MM.1S (cell line): ENCODE measurements around the gene USF2.
A peak's percentile ranks its signal among the peaks of the same experiment; 100 is the strongest.
"Not testable (repeated sequence)": the region's sequence is repeated elsewhere in the genome, so short reads cannot be mapped to it uniquely, and the experiment has no call there.

Experiments used
- DNase-seq: peaks from one replicate; pipeline ENCODE4 v3.0.0-alpha.2; 2015
- H2AFZ ChIP-seq: fragments of 300-600 bp; sonication (generic); 2 replicates; pipeline ENCODE4 v1.6.0; 2016; ENCODE audit warnings: antibody characterized with exemption, low read length
- H3F3A ChIP-seq: fragments of 300-600 bp; sonication (generic); 2 replicates; pipeline ENCODE4 v1.6.1; 2016; ENCODE audit warnings: mild to moderate bottlenecking, antibody characterized with exemption, low read length, moderate library complexity, mixed read lengths; ENCODE audit not compliant: insufficient read depth
- H3K27ac ChIP-seq: fragments of 300-600 bp; sonication (generic); 2 replicates; pipeline ENCODE4 v1.5.1; 2016; ENCODE audit warnings: mild to moderate bottlenecking, low read length
- H3K27me3 ChIP-seq: fragments of 300-600 bp; sonication (generic); replicated peaks from 2 replicates; pipeline ENCODE4 v1.6.0; 2016; ENCODE audit warnings: low read length; ENCODE audit not compliant: insufficient read depth
- H3K36me3 ChIP-seq: fragments of 300-600 bp; sonication (generic); replicated peaks from 2 replicates; pipeline ENCODE4 v1.6.1; 2016; ENCODE audit warnings: mild to moderate bottlenecking, low read length, mixed read lengths; ENCODE audit not compliant: insufficient read depth
- H3K4me1 ChIP-seq: fragments of 300-600 bp; sonication (generic); 2 replicates; pipeline ENCODE4 v1.6.1; 2016; ENCODE audit warnings: low read length, mixed read lengths
- H3K4me2 ChIP-seq: fragments of 300-600 bp; sonication (generic); 2 replicates; pipeline ENCODE4 v1.6.0; 2016; ENCODE audit warnings: low read depth, low read length
- H3K4me3 ChIP-seq: fragments of 300-600 bp; sonication (generic); 2 replicates; pipeline ENCODE4 v1.5.1; 2016; ENCODE audit warnings: low read length, mixed read lengths
- H3K79me2 ChIP-seq: fragments of 300-600 bp; sonication (generic); 2 replicates; pipeline ENCODE4 v1.6.1; 2016; ENCODE audit warnings: mixed run types, low read length, mixed read lengths
- H3K9ac ChIP-seq: fragments of 300-600 bp; sonication (generic); 2 replicates; pipeline ENCODE4 v1.6.1; 2016; ENCODE audit warnings: low read length, mixed read lengths
- H3K9me2 ChIP-seq: fragments of 300-600 bp; sonication (generic); replicated peaks from 2 replicates; pipeline ENCODE4 v1.6.1; 2016; ENCODE audit warnings: mild to moderate bottlenecking, low read length, mixed read lengths; ENCODE audit not compliant: insufficient read depth
- H3K9me3 ChIP-seq: fragments of 300-600 bp; sonication (generic); replicated peaks from 2 replicates; pipeline ENCODE4 v1.6.1; 2016; ENCODE audit warnings: mild to moderate bottlenecking, low read length, mixed read lengths; ENCODE audit not compliant: insufficient read depth
- H4K20me1 ChIP-seq: fragments of 300-600 bp; sonication (generic); 2 replicates; pipeline ENCODE4 v1.6.1; 2016; ENCODE audit warnings: mild to moderate bottlenecking, low read length, moderate library complexity, mixed read lengths; ENCODE audit not compliant: insufficient read depth
- CTCF ChIP-seq: fragments of 300-600 bp; sonication (generic); IDR thresholded peaks from 2 replicates; pipeline ENCODE4 v1.5.1; 2016; ENCODE audit warnings: antibody characterized with exemption, low read length, mixed read lengths
- EZH2 ChIP-seq: fragments of 300-600 bp; sonication (generic); optimal IDR thresholded peaks from 2 replicates; pipeline ENCODE3; 2017; ENCODE audit warnings: low read depth, mild to moderate bottlenecking, antibody characterized with exemption, low read length, mixed read lengths
- EZH2phosphoT487 ChIP-seq: fragments of 300-600 bp; sonication (generic); IDR thresholded peaks from 2 replicates; pipeline ENCODE4 v1.6.1; 2018; ENCODE audit warnings: antibody characterized with exemption, low read length

USF2 gene

GRCh38 chr19:35268536-35269437 lies at the start of gene USF2:
Gene USF2, plus strand, starts transcription at chr19:35268962. Its CDS starts 140 bp downstream, at chr19:35269102.
- Histone ChIP-seq H3K36me3 (0 out of 2 replicates have a peak, but pooled peaks cover 2% of the 10 kb centered on the region), H3K27ac (peak within 1 kb of the TSS; percentile 45; the same call in 1 of the 2 replicates), H3F3A (peaks cover 10% of the 10 kb centered on the region), H3K4me3 (peak within 1 kb of the TSS; percentile 73), H3K4me2 (peak within 1 kb of the TSS; percentile 93), H3K27me3 (no peaks in the 10 kb centered on the region), H3K79me2 (peaks cover 33% of the 10 kb centered on the region), H3K9me3 (no peaks in the 10 kb centered on the region), H4K20me1 (no peaks in the 10 kb centered on the region), H3K9ac (peak within 1 kb of the TSS; percentile 73), H3K9me2 (no peaks in the 10 kb centered on the region), H2AFZ (peak within 1 kb of the TSS; percentile 40), H3K4me1 (no peaks in the 10 kb centered on the region)
- DNase-seq, result peak; percentile 73
- TF ChIP-seq CTCF (no peak), EZH2phosphoT487 (no peak), EZH2 (no peak)

GRCh38 chr19:35219008-35219407 lies 49.8 kb upstream of the USF2 start:
- Histone ChIP-seq H3F3A (peaks cover 12% of the 10 kb centered on the region; the same call in 1 of the 2 replicates), H3K27me3 (no peaks in the 10 kb centered on the region), H3K36me3 (no peaks in the 10 kb centered on the region), H3K27ac (no peak overlapping the region), H3K4me2 (no peak overlapping the region), H3K9ac (no peak overlapping the region), H3K79me2 (no peaks in the 10 kb centered on the region), H2AFZ (no peak overlapping the region), H3K4me1 (peaks cover 20% of the 10 kb centered on the region), H3K9me3 (no peaks in the 10 kb centered on the region), H3K9me2 (no peaks in the 10 kb centered on the region), H3K4me3 (no peak overlapping the region), H4K20me1 (no peaks in the 10 kb centered on the region)
- TF ChIP-seq EZH2 (no peak), EZH2phosphoT487 (no peak)
- no peak for DNase-seq

GRCh38 chr19:35220315-35220921 lies 48.3 kb upstream of the USF2 start:
- Histone ChIP-seq H3K9me2 (no peaks in the 10 kb centered on the region), H3K9ac (no peak overlapping the region), H3K36me3 (no peaks in the 10 kb centered on the region), H3K4me3 (no peak overlapping the region), H4K20me1 (no peaks in the 10 kb centered on the region), H3K27ac (no peak overlapping the region), H3K9me3 (no peaks in the 10 kb centered on the region), H3F3A (peaks cover 9% of the 10 kb centered on the region; the same call in 1 of the 2 replicates), H3K4me2 (no peak overlapping the region), H3K79me2 (no peaks in the 10 kb centered on the region), H3K27me3 (no peaks in the 10 kb centered on the region), H2AFZ (no peak overlapping the region), H3K4me1 (peaks cover 10% of the 10 kb centered on the region)
- no peak for DNase-seq
- TF ChIP-seq EZH2, result no peak
- no peak for TF ChIP-seq CTCF
- TF ChIP-seq EZH2phosphoT487, result no peak

GRCh38 chr19:35220973-35221590 lies 47.7 kb upstream of the USF2 start:
- not testable (repeated sequence) for H3K27me3 ChIP-seq, H3K4me1 ChIP-seq, H2AFZ ChIP-seq, H3K36me3 ChIP-seq, H3K9me3 ChIP-seq, H3K4me3 ChIP-seq, H3K79me2 ChIP-seq, DNase-seq, H3K27ac ChIP-seq, H3K9ac ChIP-seq, H3K9me2 ChIP-seq, H3F3A ChIP-seq, H4K20me1 ChIP-seq, H3K4me2 ChIP-seq
